Colonic mucosa (tissue), 4 donors: ENCODE measurements around the gene VTN. TPM values are rescaled to one million over a fixed set of nuclear protein-coding genes. Genes with fewer than 3 reads are reported as not detected.

Experiments used
- DNase-seq: peaks from one replicate; pipeline ENCODE4 v3.0.0-alpha.2; 2020
- H3K27ac ChIP-seq: fragments of 200-600 bp; one replicate; pipeline ENCODE4 v1.8.0; 2021
- H3K27me3 ChIP-seq: fragments of 200-600 bp; one replicate; pipeline ENCODE4 v1.8.0; 2021
- H3K36me3 ChIP-seq: fragments of 200-600 bp; one replicate; pipeline ENCODE4 v1.8.0; 2021
- H3K4me1 ChIP-seq: fragments of 200-600 bp; one replicate; pipeline ENCODE4 v1.8.0; 2021; ENCODE audit warnings: mild to moderate bottlenecking
- H3K4me3 ChIP-seq: fragments of 200-600 bp; one replicate; pipeline ENCODE4 v1.8.0; 2021
- H3K9ac ChIP-seq, 2 donors: one replicate each; pipeline ENCODE4 v1.7.0; 2013; ENCODE audit warnings: control low read depth in 2 of 2, low read depth in 2 of 2, low read length in 2 of 2
- H3K9me3 ChIP-seq: fragments of 200-600 bp; one replicate; pipeline ENCODE4 v1.8.0; 2021
- intact Hi-C: fragments of 100-400 bp; cut with DNase I; formaldehyde crosslinking; loops from one replicate; pipeline ENCODE4 v1.14.1; 2022
- total RNA-seq, 2 donors: library from RNA; stranded (reverse); fragmentation: NEBNext Ultra II Directional in 1 of 2; extraction: Animal tissue kit (Norgen Biotek cat#: 25700) in 1 of 2; gene quantifications; one replicate each; pipeline ENCODE4 v1.2.1, GENCODE V29; 2021
- TF ChIP-seq, protein P1 (sequence below): fragments of 200-600 bp; IDR thresholded peaks from one replicate; pipeline ENCODE4 v1.8.0; 2022; ENCODE audit warnings: antibody characterized with exemption, mild to moderate bottlenecking
- donor health status: healthy.
- donor health status: DM: no; HTN: no; CAD: no.
- donor health status: DM: no; HTN: no; CAD: no.

The VTN gene
- total RNA-seq, 2 donors from 2014 or later: 1.8 TPM; not detected in 1

DNA sequence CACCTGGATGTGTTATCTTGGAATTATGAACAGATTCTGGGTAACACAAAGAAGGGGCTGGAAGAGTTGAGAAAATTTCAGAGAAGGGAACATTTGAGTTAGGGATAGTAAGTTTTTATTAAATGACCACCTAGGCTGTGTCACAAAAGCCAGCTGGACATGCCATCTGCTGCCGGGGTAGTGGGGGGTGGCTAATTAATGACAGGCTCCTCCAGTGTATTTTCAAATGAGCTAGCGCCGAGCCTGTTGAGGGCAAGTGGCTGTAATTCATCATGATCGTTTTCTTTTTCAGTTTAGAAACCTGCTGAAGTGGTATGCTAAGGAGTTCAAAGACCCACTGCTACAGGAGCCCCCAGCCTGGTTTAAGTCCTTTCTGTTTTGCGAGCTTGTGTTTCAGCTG is 44.9 kb downstream of the VTN start:
- DNase-seq: no peak
- Histone ChIP-seq H3K27ac (no peak overlapping the region), H3K4me3 (no peak overlapping the region), H3K36me3 (no peaks in the 10 kb centered on the region), H3K4me1 (no peaks in the 10 kb centered on the region), H3K27me3 (no peaks in the 10 kb centered on the region), H3K9ac (no peak overlapping the region), H3K9me3 (no peaks in the 10 kb centered on the region)
- TF ChIP-seq, protein P1, sequence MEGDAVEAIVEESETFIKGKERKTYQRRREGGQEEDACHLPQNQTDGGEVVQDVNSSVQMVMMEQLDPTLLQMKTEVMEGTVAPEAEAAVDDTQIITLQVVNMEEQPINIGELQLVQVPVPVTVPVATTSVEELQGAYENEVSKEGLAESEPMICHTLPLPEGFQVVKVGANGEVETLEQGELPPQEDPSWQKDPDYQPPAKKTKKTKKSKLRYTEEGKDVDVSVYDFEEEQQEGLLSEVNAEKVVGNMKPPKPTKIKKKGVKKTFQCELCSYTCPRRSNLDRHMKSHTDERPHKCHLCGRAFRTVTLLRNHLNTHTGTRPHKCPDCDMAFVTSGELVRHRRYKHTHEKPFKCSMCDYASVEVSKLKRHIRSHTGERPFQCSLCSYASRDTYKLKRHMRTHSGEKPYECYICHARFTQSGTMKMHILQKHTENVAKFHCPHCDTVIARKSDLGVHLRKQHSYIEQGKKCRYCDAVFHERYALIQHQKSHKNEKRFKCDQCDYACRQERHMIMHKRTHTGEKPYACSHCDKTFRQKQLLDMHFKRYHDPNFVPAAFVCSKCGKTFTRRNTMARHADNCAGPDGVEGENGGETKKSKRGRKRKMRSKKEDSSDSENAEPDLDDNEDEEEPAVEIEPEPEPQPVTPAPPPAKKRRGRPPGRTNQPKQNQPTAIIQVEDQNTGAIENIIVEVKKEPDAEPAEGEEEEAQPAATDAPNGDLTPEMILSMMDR: no peak
- intact Hi-C loops: no loop called here

- Histone ChIP-seq H3K27ac (no peak overlapping the region), H3K36me3 (no peaks in the 10 kb centered on the region), H3K4me1 (no peaks in the 10 kb centered on the region), H3K4me3 (no peak overlapping the region), H3K9me3 (no peaks in the 10 kb centered on the region), H3K27me3 (no peaks in the 10 kb centered on the region), H3K9ac (no peak overlapping the region)
- TF ChIP-seq, protein P1: no peak
- DNase-seq: no peak
- intact Hi-C loops: no loop called here
These were observed 45.3 kb downstream of the VTN start for GRCh38 chr17:28324781-28325180.

- no peaks in the 10 kb centered on the region for H3K4me1 ChIP-seq
These were observed 45.8 kb downstream of the VTN start for GRCh38 chr17:28324267-28324745.

DNA sequence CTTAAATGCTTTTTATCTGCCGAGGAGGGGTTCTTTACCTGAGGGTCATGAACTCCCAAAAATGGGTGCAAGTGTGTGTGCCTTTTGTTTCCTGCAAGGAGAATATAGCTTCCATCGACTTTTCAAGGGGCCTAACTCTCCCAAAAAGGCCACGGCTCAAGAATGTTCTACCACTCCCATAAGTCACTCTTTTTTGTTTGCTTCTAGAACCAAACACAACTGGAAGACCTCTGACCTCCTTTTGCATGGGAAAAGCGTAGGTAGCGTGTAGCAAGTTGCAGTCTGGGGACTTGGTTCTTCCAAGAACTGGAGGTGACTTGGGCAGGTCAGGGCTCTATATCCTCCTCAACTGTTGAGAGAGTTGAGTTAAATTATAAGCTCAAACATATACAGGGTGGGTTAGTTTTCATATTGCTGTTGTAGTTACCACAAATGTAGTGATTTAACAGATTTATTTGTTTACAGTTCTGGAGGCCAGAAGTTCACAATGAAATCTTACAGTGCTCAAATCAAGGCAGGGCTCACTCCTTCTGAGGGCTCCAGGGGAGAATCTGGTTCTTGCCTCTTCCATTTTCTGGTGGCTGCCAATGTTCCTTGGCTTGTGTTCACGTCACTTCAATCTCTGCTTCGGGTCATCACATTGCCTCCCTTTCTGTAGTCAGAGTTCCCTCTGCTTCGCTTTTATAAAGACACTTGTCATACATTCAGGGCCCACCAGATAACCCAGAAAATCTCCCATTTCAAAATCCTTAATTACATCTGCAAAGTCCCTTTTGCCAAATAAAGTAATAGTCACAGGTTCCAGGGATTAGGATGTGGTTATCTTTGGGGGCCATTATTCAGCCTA is 49.7 kb downstream of the VTN start:
- intact Hi-C loops: no loop called here
- Histone ChIP-seq H3K36me3 (no peaks in the 10 kb centered on the region), H3K27ac (no peak overlapping the region), H3K27me3 (no peaks in the 10 kb centered on the region), H3K9me3 (no peaks in the 10 kb centered on the region), H3K4me3 (peak overlapping the region; percentile 63), H3K4me1 (no peaks in the 10 kb centered on the region), H3K9ac (no peak overlapping the region)
- no peak for DNase-seq
- TF ChIP-seq, protein P1: no peak

More at GRCh38 chr17:28324267-28324745, 45.8 kb downstream of the VTN start:
- Histone ChIP-seq H3K9me3 (no peaks in the 10 kb centered on the region), H3K27me3 (no peaks in the 10 kb centered on the region), H3K4me3 (no peak overlapping the region), H3K27ac (no peak overlapping the region), H3K36me3 (no peaks in the 10 kb centered on the region), H3K9ac (no peak overlapping the region)
- DNase-seq: no peak
- TF ChIP-seq, protein P1: no peak
- intact Hi-C loops: no loop called here

GRCh38 chr17:28319598-28319935 is 50.5 kb downstream of the VTN start:
- TF ChIP-seq, protein P1: no peak
- no peaks in the 10 kb centered on the region for H3K36me3 ChIP-seq
- no peak for DNase-seq
- H3K9me3 ChIP-seq: no peaks in the 10 kb centered on the region
- H3K27me3 ChIP-seq: no peaks in the 10 kb centered on the region
- peak overlapping the region; percentile 65 to 89 for H3K9ac ChIP-seq
- intact Hi-C loops: no loop called here
- peak overlapping the region; percentile 34 for H3K27ac ChIP-seq
- no peaks in the 10 kb centered on the region for H3K4me1 ChIP-seq
- peak overlapping the region; percentile 63 for H3K4me3 ChIP-seq
